Loucy (cell line): Measurements from ENCODE around the gene ZC3H11A.
"Not testable (repeated sequence)": the region's sequence is repeated elsewhere in the genome, so short reads cannot be mapped to it uniquely, and the experiment has no call there.

Source experiments
- H2AFZ ChIP-seq: fragments of 200-600 bp; sonication (generic); 2 replicates; pipeline ENCODE4 v1.6.0; 2016; ENCODE audit warnings: antibody characterized with exemption, mild to moderate bottlenecking, low read length, moderate library complexity
- H3F3A ChIP-seq: fragments of 200-600 bp; 2 replicates; pipeline ENCODE4 v1.6.0; 2016; ENCODE audit warnings: antibody characterized with exemption, low read depth, mild to moderate bottlenecking
- H3K27me3 ChIP-seq: fragments of 200-600 bp; sonication (generic); 2 replicates; pipeline ENCODE4 v1.6.1; 2014; ENCODE audit warnings: low read length, mild to moderate bottlenecking; ENCODE audit not compliant: insufficient read depth, poor library complexity, severe bottlenecking
- H3K36me3 ChIP-seq: fragments of 200-600 bp; sonication (generic); 2 replicates; pipeline ENCODE4 v1.6.1; 2016; ENCODE audit warnings: low read length; ENCODE audit not compliant: insufficient read depth
- H3K4me1 ChIP-seq: fragments of 200-600 bp; sonication (generic); 2 replicates; pipeline ENCODE4 v1.5.1; 2014; ENCODE audit warnings: low read length, mild to moderate bottlenecking; ENCODE audit not compliant: insufficient read depth, poor library complexity, severe bottlenecking
- H3K4me2 ChIP-seq: fragments of 200-600 bp; sonication (generic); 2 replicates; pipeline ENCODE4 v1.6.0; 2014; ENCODE audit warnings: antibody characterized with exemption, low read length, low read depth, mild to moderate bottlenecking; ENCODE audit not compliant: poor library complexity, severe bottlenecking
- H3K4me3 ChIP-seq: fragments of 200-600 bp; sonication (generic); 2 replicates; pipeline ENCODE4 v1.5.1; 2014; ENCODE audit warnings: low read length, mild to moderate bottlenecking, mixed read lengths; ENCODE audit not compliant: poor library complexity, severe bottlenecking
- H3K79me2 ChIP-seq: fragments of 200-600 bp; sonication (generic); 2 replicates; pipeline ENCODE4 v1.6.1; 2014; ENCODE audit warnings: low read length; ENCODE audit not compliant: insufficient read depth
- H3K9ac ChIP-seq: fragments of 200-600 bp; sonication (generic); 2 replicates; pipeline ENCODE4 v1.6.0; 2014; ENCODE audit warnings: mild to moderate bottlenecking, low read depth, low read length, moderate library complexity; ENCODE audit not compliant: poor library complexity, severe bottlenecking
- H3K9me2 ChIP-seq: fragments of 200-600 bp; sonication (generic); replicated peaks from 2 replicates; pipeline ENCODE4 v1.6.1; 2016; ENCODE audit warnings: low read depth, low read length, mixed read lengths
- H3K9me3 ChIP-seq: fragments of 200-600 bp; sonication (generic); 2 replicates; pipeline ENCODE4 v1.6.1; 2014; ENCODE audit warnings: mild to moderate bottlenecking, antibody characterized with exemption, low read length, low read depth; ENCODE audit not compliant: insufficient read depth
- H4K20me1 ChIP-seq: fragments of 200-600 bp; sonication (generic); 2 replicates; pipeline ENCODE4 v1.6.0; 2014; ENCODE audit warnings: antibody characterized with exemption, low read length, mild to moderate bottlenecking; ENCODE audit not compliant: insufficient read depth, poor library complexity, severe bottlenecking
- CTCF ChIP-seq: fragments of 200-600 bp; sonication (generic); conservative IDR thresholded peaks from 2 replicates; pipeline ENCODE4 v1.5.1; 2014; ENCODE audit warnings: mild to moderate bottlenecking, antibody characterized with exemption, low read length
- EZH2phosphoT487 ChIP-seq: fragments of 200-600 bp; IDR thresholded peaks from 2 replicates; pipeline ENCODE4 v1.6.1; 2018; ENCODE audit warnings: antibody characterized with exemption, mild to moderate bottlenecking, moderate library complexity, borderline replicate concordance

ZC3H11A gene

GRCh38 chr1:203754455-203754864 lies 41.0 kb upstream of the ZC3H11A start:
- H3K4me2 ChIP-seq: peak overlapping the region; percentile 11
- TF ChIP-seq EZH2phosphoT487: no peak
- no peak for TF ChIP-seq CTCF

GRCh38 chr1:203756036-203756435 lies 39.4 kb upstream of the ZC3H11A start:
- H3F3A ChIP-seq: no peaks in the 10 kb centered on the region
- TF ChIP-seq EZH2phosphoT487 (no peak), CTCF (no peak)
- H4K20me1 ChIP-seq: no peaks in the 10 kb centered on the region
- no peak overlapping the region for H3K4me3 ChIP-seq
- H3K79me2 ChIP-seq: no peaks in the 10 kb centered on the region
- H3K36me3 ChIP-seq: no peaks in the 10 kb centered on the region
- H3K9ac ChIP-seq: no peak overlapping the region
- no peaks in the 10 kb centered on the region for H3K27me3 ChIP-seq
- no peak overlapping the region for H3K4me2 ChIP-seq
- no peaks in the 10 kb centered on the region for H3K9me3 ChIP-seq
- H3K4me1 ChIP-seq: peaks cover 14% of the 10 kb centered on the region
- no peaks in the 10 kb centered on the region for H3K9me2 ChIP-seq
- peak overlapping the region; percentile 61 for H2AFZ ChIP-seq

More at GRCh38 chr1:203754455-203754864, 41.0 kb upstream of the ZC3H11A start:
- Histone ChIP-seq H3K4me3 (no peak overlapping the region), H3F3A (no peaks in the 10 kb centered on the region), H4K20me1 (no peaks in the 10 kb centered on the region), H2AFZ (peak overlapping the region; percentile 87), H3K27me3 (no peaks in the 10 kb centered on the region), H3K4me1 (peaks cover 14% of the 10 kb centered on the region), H3K9me2 (no peaks in the 10 kb centered on the region), H3K36me3 (no peaks in the 10 kb centered on the region), H3K9me3 (no peaks in the 10 kb centered on the region), H3K9ac (peak overlapping the region; percentile 22), H3K79me2 (no peaks in the 10 kb centered on the region)

- not testable (repeated sequence) for H3K79me2 ChIP-seq, H3K4me3 ChIP-seq, H3K27me3 ChIP-seq, H4K20me1 ChIP-seq, H3K9me3 ChIP-seq, H3K36me3 ChIP-seq, H3K9me2 ChIP-seq, H3F3A ChIP-seq, H3K9ac ChIP-seq
- Histone ChIP-seq H3K4me2 (peak overlapping the region; percentile 15), H3K4me1 (peaks cover 29% of the 10 kb centered on the region), H2AFZ (0 out of 2 replicates have a peak overlapping the region, but pooled peaks have one; percentile 23)
Observed at GRCh38 chr1:203758749-203759148, 36.7 kb upstream of the ZC3H11A start.

GRCh38 chr1:203760506-203760905 lies 34.9 kb upstream of the ZC3H11A start:
- no peak overlapping the region for H3K4me2 ChIP-seq
- H2AFZ ChIP-seq: no peak overlapping the region
- no peaks in the 10 kb centered on the region for H4K20me1 ChIP-seq
- H3F3A ChIP-seq: peaks cover 15% of the 10 kb centered on the region
- no peaks in the 10 kb centered on the region for H3K27me3 ChIP-seq
- no peaks in the 10 kb centered on the region for H3K36me3 ChIP-seq
- no peaks in the 10 kb centered on the region for H3K9me3 ChIP-seq
- H3K4me1 ChIP-seq: peaks cover 32% of the 10 kb centered on the region
- H3K9ac ChIP-seq: no peak overlapping the region
- no peaks in the 10 kb centered on the region for H3K9me2 ChIP-seq
- TF ChIP-seq EZH2phosphoT487 (no peak), CTCF (no peak)
- no peak overlapping the region for H3K4me3 ChIP-seq
- no peaks in the 10 kb centered on the region for H3K79me2 ChIP-seq

- not testable (repeated sequence) for H4K20me1 ChIP-seq, H3K9me2 ChIP-seq, H3K4me3 ChIP-seq, H3K36me3 ChIP-seq, H2AFZ ChIP-seq, H3K9ac ChIP-seq, H3K9me3 ChIP-seq, H3K27me3 ChIP-seq, H3K4me2 ChIP-seq
- H3K4me1 ChIP-seq: peaks cover 40% of the 10 kb centered on the region
- H3F3A ChIP-seq: peaks cover 18% of the 10 kb centered on the region
- peaks cover 13% of the 10 kb centered on the region for H3K79me2 ChIP-seq
Observed at GRCh38 chr1:203761958-203762357, 33.5 kb upstream of the ZC3H11A start.
